Non-pigmented ciliary epithelial cell (primary cell): ENCODE measurements around the gene PLVAP.

ENCODE experiments used
- DNase-seq: peaks from one replicate; pipeline ENCODE4 v3.0.0-alpha.2; 2010; ENCODE audit warnings: low read depth

PLVAP gene

GRCh38 chr19:17321655-17322489, 55.3 kb downstream of the PLVAP start:
- no peak for DNase-seq

- no peak for DNase-seq
These were observed 56.7 kb downstream of the PLVAP start for GRCh38 chr19:17320435-17320834.

GRCh38 chr19:17319473-17320238, 57.5 kb downstream of the PLVAP start:
- no peak for DNase-seq

- no peak for DNase-seq
These were observed 58.2 kb downstream of the PLVAP start for GRCh38 chr19:17318966-17319365.

- DNase-seq, result no peak
These were observed 63.0 kb downstream of the PLVAP start for GRCh38 chr19:17314007-17314593.

GRCh38 chr19:17312189-17313113, 64.7 kb downstream of the PLVAP start:
- DNase-seq, result no peak

GRCh38 chr19:17311455-17312188, 65.5 kb downstream of the PLVAP start:
- no peak for DNase-seq

- no peak for DNase-seq
These were observed 67.1 kb downstream of the PLVAP start for GRCh38 chr19:17309965-17310461.

GRCh38 chr19:17309198-17309964, 67.8 kb downstream of the PLVAP start, which contains the start of gene DDA1:
Gene DDA1, plus strand, starts transcription at chr19:17309563. Its CDS starts 92 bp downstream, at chr19:17309655.
- DNase-seq, result peak; percentile 99

- DNase-seq, result no peak
These were observed 69.2 kb downstream of the PLVAP start for GRCh38 chr19:17307876-17308377.

GRCh38 chr19:17306285-17306714, 70.8 kb downstream of the PLVAP start:
- DNase-seq, result no peak

GRCh38 chr19:17305517-17306284, 71.4 kb downstream of the PLVAP start, which contains the start of gene MRPL34:
Gene MRPL34, plus strand, starts transcription at chr19:17305872. Its CDS starts 21 bp downstream, at chr19:17305893.
- DNase-seq, result peak; percentile 85

GRCh38 chr19:17305216-17305516, 72.0 kb downstream of the PLVAP start:
- DNase-seq, result no peak

- DNase-seq, result no peak
These were observed 72.5 kb downstream of the PLVAP start for GRCh38 chr19:17304386-17305215.

GRCh38 chr19:17303940-17304267, 73.2 kb downstream of the PLVAP start:
- DNase-seq, result no peak

GRCh38 chr19:17303167-17303939, 73.8 kb downstream of the PLVAP start, which contains the start of gene ABHD8:
Gene ABHD8, minus strand, starts transcription at chr19:17303425. Its CDS starts 1,809 bp downstream, at chr19:17301616.
- DNase-seq, result peak; percentile 82
